LNCaP clone FGC (cell line): ENCODE data around the gene DHRS2.
A peak's percentile ranks its signal among the peaks of the same experiment; 100 is the strongest.
"Not testable (repeated sequence)": the region's sequence is repeated elsewhere in the genome, so short reads cannot be mapped to it uniquely, and the experiment has no call there.

Experiments used
- DNase-seq: peaks from one replicate; pipeline ENCODE4 v3.0.0-alpha.2; 2011; ENCODE audit warnings: low read depth
- H3K4me3 ChIP-seq: 2 replicates; pipeline ENCODE4 v1.5.1; 2011; ENCODE audit warnings: mild to moderate bottlenecking, low read depth, low read length, control low read depth
- TF ChIP-seq, protein P1 (sequence below): IDR thresholded peaks from 2 replicates; pipeline ENCODE4 v1.5.1; 2012; ENCODE audit warnings: mild to moderate bottlenecking; ENCODE audit not compliant: control insufficient read depth, insufficient read depth; ENCODE audit errors: extremely low read depth

Gene DHRS2

DNA sequence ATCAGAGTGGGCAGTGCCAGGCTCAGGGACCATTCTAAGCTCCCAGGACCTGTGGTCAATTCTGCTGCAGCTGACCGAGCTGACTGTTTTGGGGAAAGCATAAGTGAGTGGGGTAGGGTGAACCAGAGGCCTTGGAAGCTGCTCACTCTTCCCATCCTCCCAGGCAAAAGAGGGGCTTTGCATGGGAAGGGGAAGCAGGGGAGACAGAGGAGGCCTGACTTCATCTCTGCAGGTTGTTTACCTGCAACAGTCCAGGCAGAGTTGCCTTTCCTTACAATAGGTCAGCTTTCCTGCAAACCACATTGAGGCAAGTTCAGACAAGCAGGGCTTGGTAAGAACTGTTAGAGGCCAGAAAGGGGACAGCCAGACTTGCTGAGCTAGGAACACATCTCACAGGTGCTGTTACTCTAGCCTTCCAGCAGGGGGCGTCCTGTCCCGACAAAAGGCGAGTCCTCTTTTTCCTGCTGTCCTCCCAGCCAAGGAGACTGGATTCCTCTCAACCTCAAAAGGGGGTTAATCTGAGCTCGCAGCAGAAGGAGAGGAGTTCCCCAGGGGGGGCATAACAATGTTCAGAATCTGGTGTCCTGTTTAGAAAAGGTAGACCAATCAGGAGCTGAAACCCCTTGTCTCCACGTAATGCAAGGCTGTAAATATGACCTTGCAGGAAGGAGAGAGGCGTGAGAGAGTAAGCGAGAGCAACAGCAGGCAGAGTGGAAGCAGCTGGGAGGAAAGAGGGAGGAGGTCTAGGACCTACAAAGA is 4.3 kb upstream of the DHRS2 start:
- TF ChIP-seq, protein P1, sequence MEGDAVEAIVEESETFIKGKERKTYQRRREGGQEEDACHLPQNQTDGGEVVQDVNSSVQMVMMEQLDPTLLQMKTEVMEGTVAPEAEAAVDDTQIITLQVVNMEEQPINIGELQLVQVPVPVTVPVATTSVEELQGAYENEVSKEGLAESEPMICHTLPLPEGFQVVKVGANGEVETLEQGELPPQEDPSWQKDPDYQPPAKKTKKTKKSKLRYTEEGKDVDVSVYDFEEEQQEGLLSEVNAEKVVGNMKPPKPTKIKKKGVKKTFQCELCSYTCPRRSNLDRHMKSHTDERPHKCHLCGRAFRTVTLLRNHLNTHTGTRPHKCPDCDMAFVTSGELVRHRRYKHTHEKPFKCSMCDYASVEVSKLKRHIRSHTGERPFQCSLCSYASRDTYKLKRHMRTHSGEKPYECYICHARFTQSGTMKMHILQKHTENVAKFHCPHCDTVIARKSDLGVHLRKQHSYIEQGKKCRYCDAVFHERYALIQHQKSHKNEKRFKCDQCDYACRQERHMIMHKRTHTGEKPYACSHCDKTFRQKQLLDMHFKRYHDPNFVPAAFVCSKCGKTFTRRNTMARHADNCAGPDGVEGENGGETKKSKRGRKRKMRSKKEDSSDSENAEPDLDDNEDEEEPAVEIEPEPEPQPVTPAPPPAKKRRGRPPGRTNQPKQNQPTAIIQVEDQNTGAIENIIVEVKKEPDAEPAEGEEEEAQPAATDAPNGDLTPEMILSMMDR: peak; percentile 96
- DNase-seq: peak; percentile 49
- no peak overlapping the region for H3K4me3 ChIP-seq

DNA sequence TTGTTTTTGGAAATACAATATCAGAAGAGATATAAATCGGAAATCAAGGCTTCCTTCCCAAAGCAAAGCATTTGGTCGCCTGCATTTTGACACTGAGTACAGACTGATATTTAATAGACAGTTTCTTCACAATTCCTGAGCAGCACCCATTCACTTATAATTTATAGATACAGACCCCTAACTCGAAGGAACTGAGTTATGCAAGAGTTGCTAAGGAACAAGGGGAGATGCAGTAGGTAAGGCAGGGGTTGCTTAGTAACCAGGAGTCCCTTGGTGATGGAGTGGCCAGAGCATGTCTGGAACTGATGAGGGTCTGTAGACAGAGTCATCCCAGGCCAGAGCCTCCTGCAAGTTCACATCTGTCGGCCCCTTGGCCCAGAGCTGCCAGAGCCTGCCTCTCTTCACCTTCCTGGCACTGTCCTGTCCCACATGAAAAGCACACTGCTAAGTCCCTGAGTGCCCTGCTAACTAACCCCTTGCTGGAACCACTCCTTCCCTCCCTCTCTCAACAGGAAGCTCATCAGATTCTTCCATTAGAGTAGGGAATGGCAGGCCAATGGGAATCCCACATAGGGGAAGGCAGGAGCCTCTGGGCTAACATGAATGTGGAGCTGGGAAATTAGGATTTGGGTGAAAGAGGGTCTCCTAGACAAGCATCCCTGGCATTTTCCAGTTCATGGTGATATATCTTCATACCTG is 3.6 kb upstream of the DHRS2 start:
- H3K4me3 ChIP-seq: no peak overlapping the region
- TF ChIP-seq, protein P1: no peak
- DNase-seq: no peak

DNA sequence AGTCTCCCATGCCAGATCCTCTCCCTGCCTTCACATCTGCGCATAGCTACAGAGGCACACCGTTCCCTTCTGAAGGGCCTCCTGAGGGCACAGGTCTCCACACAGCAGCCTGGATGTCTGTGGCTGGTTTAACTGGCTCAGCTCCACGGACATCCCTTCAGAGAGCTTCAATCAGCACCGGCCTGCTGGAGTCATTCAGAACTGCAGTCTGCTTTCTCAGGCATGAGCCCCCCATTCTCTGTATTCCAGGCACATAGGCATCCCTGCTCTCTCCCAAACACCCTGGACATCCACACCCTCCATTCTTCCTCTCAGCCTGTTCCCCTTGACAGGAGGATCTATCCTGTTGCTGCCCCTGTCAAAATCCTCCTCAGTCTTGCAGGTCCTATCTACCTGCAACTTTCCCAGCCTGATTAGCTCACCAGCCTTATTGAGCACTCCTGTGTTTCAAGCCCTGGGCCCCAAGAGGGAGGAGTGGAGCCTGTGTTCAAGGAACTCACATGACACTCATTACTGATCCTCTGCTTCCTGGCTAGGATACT is 2.9 kb upstream of the DHRS2 start:
- no peak overlapping the region for H3K4me3 ChIP-seq
- TF ChIP-seq, protein P1: no peak
- DNase-seq: no peak

DNA sequence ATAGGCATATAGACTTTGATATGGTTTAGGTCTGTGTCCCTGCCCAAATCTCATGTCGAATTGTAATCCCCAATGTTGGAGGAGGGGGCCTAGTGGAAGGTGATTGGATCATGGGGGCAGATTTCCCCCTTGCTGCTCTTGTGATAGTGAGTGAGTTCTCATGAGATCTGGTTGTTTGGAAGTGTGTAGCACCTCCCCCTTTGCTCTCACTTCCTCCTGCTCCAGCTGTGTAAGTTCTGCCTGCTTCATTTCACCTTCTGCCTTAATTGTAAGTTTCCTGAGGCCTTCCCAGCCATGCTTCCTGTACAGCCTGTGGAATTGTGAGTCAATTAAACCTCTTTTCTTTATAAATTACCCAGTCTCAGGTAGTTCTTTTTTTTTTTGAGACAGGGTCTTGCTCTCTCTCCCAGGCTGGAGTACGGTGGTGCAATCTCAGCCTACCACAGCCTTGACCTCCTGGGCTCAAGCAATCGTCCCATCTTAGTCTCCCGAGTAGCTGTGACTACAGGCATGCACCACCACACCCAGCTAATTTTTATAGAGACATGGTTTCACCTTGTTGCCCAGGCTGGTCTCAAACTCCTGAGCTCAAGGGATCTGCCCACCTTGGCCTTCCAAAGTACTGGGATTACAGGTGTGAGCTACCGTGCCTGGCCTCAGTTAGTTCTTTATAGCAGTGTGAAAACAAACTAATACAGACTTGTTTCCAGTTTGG is 1.3 kb upstream of the DHRS2 start:
- H3K4me3 ChIP-seq, DNase-seq: not testable (repeated sequence)

DNA sequence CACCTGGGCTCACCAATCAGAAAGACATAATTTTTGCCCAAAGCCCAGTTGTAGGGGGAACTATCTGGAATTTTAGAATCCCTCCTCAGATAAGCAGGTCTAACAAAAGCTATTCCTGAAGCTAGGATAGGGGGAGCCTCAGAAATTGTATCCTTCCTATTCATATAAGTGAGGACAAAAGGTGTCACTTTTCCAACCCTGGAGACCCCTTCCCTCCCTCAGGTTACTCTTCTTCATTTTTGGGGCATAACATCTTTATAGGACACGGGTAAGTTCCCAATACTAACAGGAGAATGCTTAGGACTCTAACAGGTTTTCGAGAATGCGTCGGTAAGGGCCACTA is 1.1 kb downstream of the DHRS2 start:
- DNase-seq, H3K4me3 ChIP-seq: not testable (repeated sequence)

DNA sequence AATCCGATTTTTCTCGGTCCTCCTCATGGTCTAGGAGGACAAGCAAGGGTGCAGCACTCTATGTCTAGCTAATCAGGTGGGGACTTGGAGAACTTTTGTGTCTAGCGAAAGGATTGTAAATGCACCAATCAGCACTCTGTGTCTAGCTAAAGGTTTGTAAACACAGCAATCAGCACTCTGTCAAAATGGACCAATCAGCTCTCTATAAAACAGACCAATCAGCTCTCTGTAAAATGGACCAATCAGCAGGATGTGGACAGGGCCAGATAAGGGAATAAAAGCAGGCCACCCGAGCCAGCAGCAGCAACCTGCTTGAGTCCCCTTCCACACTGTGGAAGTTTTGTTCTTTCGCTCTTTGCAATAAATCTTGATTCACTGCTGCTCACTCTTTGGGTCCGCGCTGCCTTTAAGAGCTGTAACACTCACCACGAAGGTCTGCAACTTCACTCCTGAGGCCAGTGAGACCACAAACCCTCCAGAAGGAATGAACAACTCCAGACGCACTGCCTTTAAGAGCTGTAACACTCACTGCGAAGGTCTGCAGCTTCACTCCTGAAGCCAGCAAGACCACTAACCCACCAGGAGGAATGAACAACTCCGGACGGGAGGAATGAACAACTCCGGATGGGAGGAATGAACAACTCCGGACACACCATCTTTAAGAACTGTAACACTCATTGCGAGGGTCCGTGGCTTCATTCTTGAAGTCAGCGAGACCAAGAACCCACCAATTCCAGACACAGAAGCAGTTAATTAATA is 1.7 kb downstream of the DHRS2 start:
- DNase-seq, H3K4me3 ChIP-seq: not testable (repeated sequence)

DNA sequence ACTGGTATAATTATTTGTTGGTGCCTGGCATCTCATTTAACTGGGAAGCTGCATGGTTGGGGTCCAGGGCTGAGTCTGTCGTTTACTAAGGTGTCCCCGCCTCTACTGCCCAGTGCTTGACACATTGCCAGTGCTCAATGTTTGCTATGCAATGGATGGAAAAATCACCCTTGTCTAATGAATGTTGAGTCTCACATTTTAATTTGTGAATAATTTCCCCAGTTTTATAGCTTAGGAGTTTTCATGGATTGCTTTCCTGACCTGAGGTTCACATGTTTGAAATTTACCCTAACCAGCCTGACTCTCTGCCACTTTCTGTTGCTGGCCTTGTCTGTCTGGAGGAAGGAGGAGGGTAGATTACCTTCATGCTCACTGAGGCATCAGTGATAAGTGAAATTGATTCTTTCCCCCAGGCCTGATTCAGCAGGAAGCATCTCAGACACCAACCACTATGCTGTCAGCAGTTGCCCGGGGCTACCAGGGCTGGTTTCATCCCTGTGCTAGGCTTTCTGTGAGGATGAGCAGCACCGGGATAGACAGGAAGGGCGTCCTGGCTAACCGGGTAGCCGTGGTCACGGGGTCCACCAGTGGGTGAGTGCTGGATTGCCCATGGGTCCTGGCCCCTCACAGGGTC is 2.4 kb downstream of the DHRS2 start:
- TF ChIP-seq, protein P1: no peak
- H3K4me3 ChIP-seq: no peak overlapping the region
- DNase-seq: no peak
